T-helper 22 cell (primary cell): ENCODE measurements around the gene ADCYAP1R1.

ENCODE experiments used
- DNase-seq: peaks from one replicate; pipeline ENCODE4 v3.0.0-alpha.2; 2020; ENCODE audit warnings: low read depth

Gene ADCYAP1R1

GRCh38 chr7:31051598-31052486, at the start of gene ADCYAP1R1:
ADCYAP1R1 (plus strand) TSS chr7:31052308; CDS start chr7:31063265, 10,957 bp downstream.
- no peak for DNase-seq

GRCh38 chr7:31003097-31003496, 49.0 kb upstream of the ADCYAP1R1 start:
- no peak for DNase-seq

GRCh38 chr7:31003721-31004120, 48.4 kb upstream of the ADCYAP1R1 start:
- no peak for DNase-seq

GRCh38 chr7:31004393-31004792, 47.7 kb upstream of the ADCYAP1R1 start:
- DNase-seq = no peak

GRCh38 chr7:31006857-31007256, 45.3 kb upstream of the ADCYAP1R1 start:
- no peak for DNase-seq

- no peak for DNase-seq
Measured at GRCh38 chr7:31007634-31008033, 44.5 kb upstream of the ADCYAP1R1 start.

- DNase-seq = no peak
Measured at GRCh38 chr7:31014826-31015225, 37.3 kb upstream of the ADCYAP1R1 start.

GRCh38 chr7:31017032-31017675, 35.0 kb upstream of the ADCYAP1R1 start:
- no peak for DNase-seq

- no peak for DNase-seq
Measured at GRCh38 chr7:31017721-31018120, 34.4 kb upstream of the ADCYAP1R1 start.

- DNase-seq = no peak
Measured at GRCh38 chr7:31019509-31019908, 32.6 kb upstream of the ADCYAP1R1 start.

- DNase-seq = no peak
Measured at GRCh38 chr7:31020161-31020560, 31.9 kb upstream of the ADCYAP1R1 start.

- DNase-seq = no peak
Measured at GRCh38 chr7:31020652-31021051, 31.5 kb upstream of the ADCYAP1R1 start.

- DNase-seq = no peak
Measured at GRCh38 chr7:31022117-31022516, 30.0 kb upstream of the ADCYAP1R1 start.

GRCh38 chr7:31022726-31023125, 29.4 kb upstream of the ADCYAP1R1 start:
- DNase-seq = no peak

GRCh38 chr7:31023877-31024276, 28.2 kb upstream of the ADCYAP1R1 start:
- DNase-seq = no peak

GRCh38 chr7:31027161-31027965, 24.7 kb upstream of the ADCYAP1R1 start:
- DNase-seq = no peak

GRCh38 chr7:31028006-31028405, 24.1 kb upstream of the ADCYAP1R1 start:
- no peak for DNase-seq

- DNase-seq = no peak
Measured at GRCh38 chr7:31028417-31028992, 23.6 kb upstream of the ADCYAP1R1 start.

- no peak for DNase-seq
Measured at GRCh38 chr7:31029251-31030042, 22.7 kb upstream of the ADCYAP1R1 start.

- no peak for DNase-seq
Measured at GRCh38 chr7:31033674-31034300, 18.3 kb upstream of the ADCYAP1R1 start.

- DNase-seq = no peak
Measured at GRCh38 chr7:31036924-31037323, 15.2 kb upstream of the ADCYAP1R1 start.
